Common myeloid progenitor, CD34-positive (primary cell): ENCODE results near the gene SULT1A4.
"Not testable (repeated sequence)": the region's sequence is repeated elsewhere in the genome, so short reads cannot be mapped to it uniquely, and the experiment has no call there.

Source experiments
- CTCF ChIA-PET: fragments of 350-600 bp; sonication (Branson Sonifier 250); formaldehyde crosslinking; loops from one replicate; lab custom pipeline; 2021; ENCODE audit warnings: antibody characterized with exemption; lab: Charles Lee
- POLR2A ChIA-PET: fragments of 350-600 bp; sonication (Branson Sonifier 250); formaldehyde crosslinking; loops from one replicate; lab custom pipeline; 2021; ENCODE audit warnings: antibody characterized with exemption; lab: Charles Lee
- DNase-seq, 3 donors: peaks; one replicate each; pipeline versions ENCODE4 v3.0.0 to v3.0.0-alpha.2; 2013
- H3K27ac ChIP-seq, 2 experiments: 1 replicate in 1 of 2; 2 replicates in 1 of 2; pipeline ENCODE4 v1.7.0; 2013; ENCODE audit warnings: inconsistent platforms in 2 of 2, low read length in 2 of 2, mild to moderate bottlenecking in 2 of 2, low read depth in 1 of 2, moderate library complexity in 1 of 2; ENCODE audit not compliant: severe bottlenecking in 2 of 2, insufficient read depth in 1 of 2, poor library complexity in 1 of 2
- H3K27me3 ChIP-seq, 5 experiments: replicated peaks in 2 of 5; 1 replicate in 3 of 5; 2 replicates in 2 of 5; pipeline versions ENCODE4 v1.6.1 to v1.7.0; 2013; ENCODE audit warnings: low read length in 4 of 5, mild to moderate bottlenecking in 2 of 5, moderate library complexity in 2 of 5, inconsistent platforms in 1 of 5; ENCODE audit not compliant: insufficient read depth in 5 of 5, control insufficient read depth in 4 of 5
- H3K36me3 ChIP-seq, 4 experiments: 1 replicate in 2 of 4; 2 replicates in 2 of 4; pipeline versions ENCODE4 v1.6.1 to v1.7.0; 2013; ENCODE audit warnings: low read length in 3 of 4, control low read depth in 1 of 4, mild to moderate bottlenecking in 1 of 4; ENCODE audit not compliant: control insufficient read depth in 4 of 4, insufficient read depth in 4 of 4
- H3K4me1 ChIP-seq, 4 experiments: 1 replicate in 3 of 4; 2 replicates in 1 of 4; pipeline versions ENCODE4 v1.6.1 to v1.7.1; 2013; ENCODE audit warnings: low read length in 3 of 4, mild to moderate bottlenecking in 3 of 4, control low read depth in 1 of 4, inconsistent platforms in 1 of 4, moderate library complexity in 1 of 4; ENCODE audit not compliant: control insufficient read depth in 4 of 4, insufficient read depth in 4 of 4; ENCODE audit errors: control extremely low read depth in 1 of 4
- H3K4me3 ChIP-seq, 7 experiments: 1 replicate in 4 of 7; 2 replicates in 3 of 7; pipeline versions ENCODE4 v1.5.1 to v1.7.0; 2013; ENCODE audit warnings: mild to moderate bottlenecking in 7 of 7, low read length in 6 of 7, moderate library complexity in 6 of 7, inconsistent platforms in 2 of 7, low read depth in 2 of 7, control low read depth in 1 of 7; ENCODE audit not compliant: insufficient read depth in 4 of 7, control insufficient read depth in 1 of 7; ENCODE audit errors: extremely low read depth in 1 of 7
- H3K9me3 ChIP-seq, 5 experiments: 1 replicate in 4 of 5; 2 replicates in 1 of 5; pipeline versions ENCODE4 v1.6.1 to v1.7.1; 2013; ENCODE audit warnings: low read length in 4 of 5, mild to moderate bottlenecking in 2 of 5, inconsistent platforms in 1 of 5, low read depth in 1 of 5, moderate library complexity in 1 of 5; ENCODE audit not compliant: control insufficient read depth in 4 of 5, insufficient read depth in 2 of 5; ENCODE audit errors: control extremely low read depth in 1 of 5
- WGBS: methylation state at CpG from one replicate; pipeline ENCODE4 v1.1.5; 2013; ENCODE audit not compliant: insufficient coverage; 5-methylcytosine and 5-hydroxymethylcytosine counted together

SULT1A4 gene

GRCh38 chr16:29460647-29461030 is 926 bp downstream of the SULT1A4 start:
- H3K36me3 ChIP-seq, CTCF ChIA-PET, DNase-seq, H3K27me3 ChIP-seq, H3K9me3 ChIP-seq, H3K4me3 ChIP-seq, POLR2A ChIA-PET, H3K4me1 ChIP-seq, H3K27ac ChIP-seq: not testable (repeated sequence)
- no CpG with 5 or more reads among the region's 9 CpGs for WGBS

GRCh38 chr16:29465985-29466824 is 6.5 kb downstream of the SULT1A4 start:
- no CpG with 5 or more reads among the region's 57 CpGs for WGBS
- CTCF ChIA-PET, H3K27ac ChIP-seq, POLR2A ChIA-PET, H3K27me3 ChIP-seq, H3K9me3 ChIP-seq, H3K4me3 ChIP-seq, H3K36me3 ChIP-seq, H3K4me1 ChIP-seq, DNase-seq: not testable (repeated sequence)

- H3K27me3 ChIP-seq, H3K4me1 ChIP-seq, H3K27ac ChIP-seq, CTCF ChIA-PET, H3K9me3 ChIP-seq, H3K36me3 ChIP-seq, DNase-seq, H3K4me3 ChIP-seq, POLR2A ChIA-PET: not testable (repeated sequence)
- WGBS, result no CpG with 5 or more reads among the region's 33 CpGs
These were observed 7.2 kb downstream of the SULT1A4 start for GRCh38 chr16:29466904-29467303.

- H3K9me3 ChIP-seq, DNase-seq, H3K4me1 ChIP-seq, H3K27me3 ChIP-seq, H3K4me3 ChIP-seq, H3K36me3 ChIP-seq, POLR2A ChIA-PET, H3K27ac ChIP-seq, CTCF ChIA-PET: not testable (repeated sequence)
- WGBS, result no CpG with 5 or more reads among the region's 10 CpGs
These were observed 8.1 kb downstream of the SULT1A4 start for GRCh38 chr16:29467654-29468366.

GRCh38 chr16:29469660-29470059 is 9.9 kb downstream of the SULT1A4 start:
- H3K27me3 ChIP-seq, H3K27ac ChIP-seq, DNase-seq, H3K4me3 ChIP-seq, CTCF ChIA-PET, H3K4me1 ChIP-seq, H3K36me3 ChIP-seq, POLR2A ChIA-PET, H3K9me3 ChIP-seq: not testable (repeated sequence)
- 28% methylated on average over 2 of the region's 6 CpGs for WGBS

GRCh38 chr16:29472065-29472464 is 12.4 kb downstream of the SULT1A4 start:
- H3K36me3 ChIP-seq, DNase-seq, CTCF ChIA-PET, H3K4me3 ChIP-seq, H3K27me3 ChIP-seq, H3K9me3 ChIP-seq, H3K27ac ChIP-seq, H3K4me1 ChIP-seq, POLR2A ChIA-PET: not testable (repeated sequence)
- no CpG with 5 or more reads among the region's 4 CpGs for WGBS

GRCh38 chr16:29482276-29482675 is 22.6 kb downstream of the SULT1A4 start:
- H3K4me1 ChIP-seq, H3K36me3 ChIP-seq, H3K9me3 ChIP-seq, DNase-seq, POLR2A ChIA-PET, H3K27me3 ChIP-seq, CTCF ChIA-PET, H3K4me3 ChIP-seq, H3K27ac ChIP-seq: not testable (repeated sequence)
- no CpG with 5 or more reads among the region's 12 CpGs for WGBS
